Fibroblast of pulmonary artery (primary cell): Measurements from ENCODE around the gene PRSS3.

Experiments used
- DNase-seq: peaks from one replicate; pipeline ENCODE4 v3.0.0-alpha.2; 2010; ENCODE audit warnings: low read depth
- H3K4me3 ChIP-seq: replicated peaks from 2 replicates; pipeline ENCODE4 v1.5.1; 2011; ENCODE audit warnings: low read depth, mild to moderate bottlenecking, control low read depth, low read length, moderate library complexity
- TF ChIP-seq, protein P1 (sequence below): IDR thresholded peaks from 2 replicates; pipeline ENCODE4 v1.5.1; 2011; ENCODE audit warnings: mild to moderate bottlenecking, control low read depth, low read length, inconsistent platforms; ENCODE audit errors: missing control alignments

The PRSS3 gene

DNA sequence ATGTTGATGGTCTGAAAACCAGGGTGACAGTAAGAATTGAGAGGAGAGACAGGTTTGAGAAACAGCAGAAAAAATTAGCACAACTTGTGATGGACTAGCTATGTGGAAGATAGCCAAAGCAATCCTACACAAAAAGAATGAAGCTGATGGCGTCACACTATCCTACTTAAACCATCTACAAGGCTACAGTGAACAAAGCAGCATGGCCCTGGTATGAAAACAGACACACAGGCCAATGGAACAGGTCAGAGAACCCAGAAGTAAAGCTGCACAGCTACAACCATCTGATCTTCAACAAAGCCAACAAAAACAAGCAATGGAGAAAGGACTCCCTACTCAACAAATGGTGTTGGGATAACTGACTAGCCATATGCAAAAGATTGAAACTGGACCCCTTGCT, 14.1 kb downstream of the PRSS3 start:
- no peak overlapping the region for H3K4me3 ChIP-seq
- TF ChIP-seq, protein P1, sequence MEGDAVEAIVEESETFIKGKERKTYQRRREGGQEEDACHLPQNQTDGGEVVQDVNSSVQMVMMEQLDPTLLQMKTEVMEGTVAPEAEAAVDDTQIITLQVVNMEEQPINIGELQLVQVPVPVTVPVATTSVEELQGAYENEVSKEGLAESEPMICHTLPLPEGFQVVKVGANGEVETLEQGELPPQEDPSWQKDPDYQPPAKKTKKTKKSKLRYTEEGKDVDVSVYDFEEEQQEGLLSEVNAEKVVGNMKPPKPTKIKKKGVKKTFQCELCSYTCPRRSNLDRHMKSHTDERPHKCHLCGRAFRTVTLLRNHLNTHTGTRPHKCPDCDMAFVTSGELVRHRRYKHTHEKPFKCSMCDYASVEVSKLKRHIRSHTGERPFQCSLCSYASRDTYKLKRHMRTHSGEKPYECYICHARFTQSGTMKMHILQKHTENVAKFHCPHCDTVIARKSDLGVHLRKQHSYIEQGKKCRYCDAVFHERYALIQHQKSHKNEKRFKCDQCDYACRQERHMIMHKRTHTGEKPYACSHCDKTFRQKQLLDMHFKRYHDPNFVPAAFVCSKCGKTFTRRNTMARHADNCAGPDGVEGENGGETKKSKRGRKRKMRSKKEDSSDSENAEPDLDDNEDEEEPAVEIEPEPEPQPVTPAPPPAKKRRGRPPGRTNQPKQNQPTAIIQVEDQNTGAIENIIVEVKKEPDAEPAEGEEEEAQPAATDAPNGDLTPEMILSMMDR = no peak
- no peak for DNase-seq

DNA sequence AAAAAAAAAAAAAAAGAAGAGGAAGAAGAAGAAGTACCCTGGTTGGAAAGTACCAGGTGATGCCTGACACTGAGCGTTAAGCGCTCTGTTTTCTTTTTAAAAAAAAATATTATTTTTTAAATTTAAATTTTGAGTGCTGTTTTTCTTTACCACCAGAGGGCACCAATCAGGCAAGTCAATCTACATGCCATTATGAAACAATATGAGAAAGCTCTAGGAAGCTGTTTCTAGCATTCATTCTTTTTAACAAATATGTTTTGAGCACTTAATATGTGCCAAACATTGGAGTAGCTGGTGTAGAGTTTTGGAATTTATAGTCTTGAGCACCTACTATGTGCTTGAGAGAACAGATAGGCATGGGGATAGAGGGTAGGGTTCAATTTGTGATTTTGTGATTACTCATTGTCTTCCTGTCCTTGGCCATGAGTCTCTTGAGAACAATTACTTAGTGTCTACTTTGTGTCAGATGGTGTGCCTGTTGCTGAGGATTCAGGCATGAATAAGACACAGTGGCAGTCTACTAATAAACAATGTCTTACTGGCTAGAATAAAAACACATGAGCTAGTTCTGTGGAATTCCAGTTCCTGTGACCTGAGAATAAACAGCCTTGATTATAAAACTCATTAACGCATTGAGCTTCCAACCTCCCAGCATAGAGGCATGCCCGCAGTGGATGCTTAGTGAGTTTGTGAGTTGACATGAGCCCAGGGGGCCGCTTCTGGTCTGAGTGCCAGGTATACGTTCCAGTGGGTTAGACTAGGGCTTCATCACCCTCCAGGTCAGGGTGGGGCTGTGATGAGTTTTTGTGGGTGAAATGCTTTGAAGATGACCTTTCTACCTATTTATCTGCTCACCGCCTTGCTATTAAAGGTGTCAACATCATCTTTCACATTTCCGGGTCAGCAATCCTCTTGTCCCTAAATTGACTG, 18.6 kb downstream of the PRSS3 start:
- no peak overlapping the region for H3K4me3 ChIP-seq
- DNase-seq = peak; percentile 68
- TF ChIP-seq, protein P1 = peak; percentile 61

DNA sequence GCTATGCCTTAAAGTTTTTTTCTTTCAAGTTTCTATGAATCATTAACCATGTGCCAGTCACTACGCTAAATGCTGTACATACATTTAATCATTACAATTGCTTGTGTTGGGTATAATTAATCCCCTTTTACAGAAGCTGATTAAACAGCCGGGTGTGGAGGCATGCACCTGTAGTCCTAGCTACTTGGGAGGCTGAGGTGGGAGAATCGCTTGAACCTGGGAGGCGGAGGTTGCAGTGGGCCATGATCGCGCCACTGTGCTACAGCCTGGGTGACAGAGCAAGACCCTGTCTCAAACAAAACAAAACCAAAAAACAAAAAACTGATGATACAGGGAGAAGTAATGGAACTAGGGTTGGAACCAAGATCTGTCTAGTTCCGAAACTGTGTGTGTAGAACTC, 20.4 kb downstream of the PRSS3 start:
- TF ChIP-seq, protein P1 = no peak
- DNase-seq = no peak
- H3K4me3 ChIP-seq = no peak overlapping the region

DNA sequence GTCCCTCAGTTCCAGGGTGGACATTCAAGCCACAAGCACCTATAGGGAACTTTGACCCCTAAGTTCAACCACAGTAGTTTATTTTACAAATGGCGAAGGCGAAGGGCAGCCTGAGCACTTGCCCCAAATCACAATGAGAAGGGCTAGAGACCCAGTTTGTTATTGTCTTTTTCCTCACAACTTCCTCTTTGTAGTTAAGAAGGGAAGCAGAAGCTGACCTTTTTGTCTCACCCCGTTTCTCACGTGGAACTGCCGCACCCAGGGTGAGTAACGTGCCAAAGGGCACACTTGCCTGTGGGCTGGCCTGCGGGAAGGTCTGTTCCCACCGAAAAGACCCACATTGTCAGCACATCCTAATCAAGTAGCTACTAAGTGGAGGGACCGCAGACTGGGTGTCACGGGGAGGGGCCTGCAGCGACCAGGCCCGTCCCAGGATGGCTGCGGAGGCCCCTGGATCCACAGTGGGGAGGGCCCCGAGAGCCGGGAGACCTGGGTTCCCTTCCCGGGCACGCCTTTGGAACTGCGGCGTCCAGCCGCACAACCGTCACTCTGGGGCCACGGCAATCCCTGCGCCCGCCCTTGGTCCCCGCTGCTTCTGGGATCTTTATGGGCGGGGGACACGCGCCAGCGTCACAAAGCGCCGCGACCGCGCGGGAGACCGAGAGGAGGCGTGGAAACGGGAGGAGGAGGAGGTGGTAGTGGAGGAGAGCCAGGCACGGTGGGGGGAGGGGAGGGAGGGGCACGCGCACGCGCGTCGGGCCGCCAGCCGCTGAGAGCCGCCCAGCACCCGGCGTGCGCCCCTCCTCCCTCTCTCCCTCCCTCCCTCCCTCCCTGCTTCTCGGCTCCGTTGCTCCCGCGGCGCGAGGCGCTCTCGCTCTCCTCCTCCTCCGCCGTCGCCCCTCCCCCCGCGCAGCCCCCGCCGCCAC, 21.2 kb downstream of the PRSS3 start, which contains the start of gene UBE2R2:
Gene UBE2R2, plus strand, starts transcription at position 834 of the 926 bp plus-strand sequence. CDS start 598 bp downstream, outside the sequence.
- TF ChIP-seq, protein P1 = no peak
- H3K4me3 ChIP-seq = peak within 1 kb of the TSS; percentile 90
- peak; percentile 93 for DNase-seq

DNA sequence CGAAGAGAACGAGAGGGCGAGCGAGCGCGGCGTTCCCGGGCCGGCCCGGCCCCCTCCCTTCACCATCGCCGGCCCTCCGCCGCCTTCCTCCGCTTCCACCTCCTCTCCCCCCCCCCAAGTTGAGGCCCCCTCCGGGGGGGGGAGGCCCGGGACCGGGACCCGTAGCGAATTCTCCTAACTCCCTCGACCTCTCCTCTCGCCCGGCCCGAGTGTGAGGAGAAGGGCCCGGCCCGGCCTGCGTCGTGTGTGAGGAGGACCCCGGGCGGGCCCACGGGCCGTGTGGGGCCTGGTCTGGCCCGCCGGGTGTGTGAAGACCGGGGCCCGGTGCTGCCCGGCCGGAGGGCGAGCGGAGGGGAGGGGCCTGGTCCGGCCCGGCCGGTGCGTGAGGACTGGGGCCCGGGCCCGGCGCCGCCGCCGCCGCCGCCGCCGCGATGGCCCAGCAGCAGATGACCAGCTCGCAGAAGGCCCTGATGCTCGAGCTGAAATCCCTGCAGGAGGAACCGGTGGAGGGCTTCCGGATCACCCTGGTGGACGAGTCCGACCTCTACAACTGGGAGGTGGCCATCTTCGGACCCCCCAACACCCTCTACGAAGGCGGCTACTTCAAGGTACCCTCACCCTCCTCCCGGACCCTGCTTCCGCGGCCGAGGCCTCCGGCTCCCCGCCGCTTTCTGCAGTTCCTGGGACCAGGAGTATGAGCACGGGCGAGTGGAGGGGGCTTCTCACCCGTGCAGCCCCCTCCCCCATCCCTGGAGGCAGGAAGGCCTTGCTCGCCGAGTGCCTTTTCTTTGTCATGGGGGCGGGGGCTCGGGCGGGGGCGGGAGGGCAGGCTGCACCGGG, 22.2 kb downstream of the PRSS3 start:
- peak overlapping the region; percentile 90 for H3K4me3 ChIP-seq
- TF ChIP-seq, protein P1 = peak; percentile 29
- DNase-seq = peak; percentile 75
